ENCODE measurements around the gene ELFN1. TPM values are rescaled to one million over a fixed set of nuclear protein-coding genes. Genes with fewer than 3 reads are reported as not detected.

Gene ELFN1
- total and polyA plus RNA-seq, 8 donors, result 0.20 to 0.94 (median 0.73) TPM

DNA sequence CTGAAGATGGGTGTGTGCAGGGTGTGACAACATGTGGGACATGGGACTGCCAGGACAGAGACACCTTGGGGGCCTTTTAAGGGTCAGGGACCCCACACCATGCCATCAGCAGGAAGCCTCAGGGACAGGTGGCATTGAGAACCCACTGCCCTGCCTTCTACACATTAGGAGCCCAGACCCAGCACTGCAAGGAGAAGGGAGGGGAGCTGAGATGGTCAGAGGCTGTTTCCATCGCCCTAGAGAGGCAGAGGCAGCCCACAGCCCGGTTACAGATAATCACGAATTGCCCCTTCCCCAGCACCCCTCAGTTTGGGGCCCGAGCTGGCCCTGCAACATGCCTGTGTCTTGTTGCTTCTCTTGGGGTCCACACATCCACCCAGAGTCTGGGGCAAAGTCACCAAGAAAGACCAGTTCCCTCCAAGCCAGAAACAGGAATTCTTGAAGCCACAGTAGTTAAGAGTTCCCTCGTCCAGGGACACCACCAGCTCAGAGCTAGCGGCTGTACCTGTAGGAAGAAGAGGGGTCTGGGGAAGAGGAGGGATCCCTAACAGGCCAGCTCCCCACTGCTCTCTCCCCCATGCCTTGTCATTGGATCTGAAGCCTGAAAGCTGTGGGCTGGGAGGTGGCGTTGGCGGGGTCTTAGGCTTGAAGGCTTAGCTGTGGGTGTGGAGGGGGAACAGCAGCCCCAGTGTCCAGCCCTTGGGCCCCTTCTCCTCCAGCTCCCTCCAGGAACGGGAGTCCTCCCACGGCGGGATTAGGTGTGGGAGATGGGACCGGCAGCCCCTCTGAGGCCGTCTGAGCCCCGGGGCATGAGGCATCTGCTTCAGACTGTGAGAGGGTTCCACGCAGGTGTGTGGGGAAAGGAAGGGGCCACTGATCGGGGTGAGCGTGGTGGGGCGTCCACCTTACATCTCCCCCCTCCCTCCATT, 44.8 kb upstream of the ELFN1 start:
- no peaks in the 10 kb centered on the region for H3K27me3 ChIP-seq
- no peaks in the 10 kb centered on the region for H3K4me1 ChIP-seq
- DNase-seq (peak in 1 of 6 donors; percentile 41), FAIRE-seq (no peak), ATAC-seq (no peak)
- WGBS, 2 donors, result 55 to 57% methylated on average over 16 to 18 of the region's 18 CpGs
- no peaks in the 10 kb centered on the region for H3K9me3 ChIP-seq
- intact Hi-C loops (cut with DNase I), result no loop called here
- no peak overlapping the region for H3K27ac ChIP-seq
- no peaks in the 10 kb centered on the region for H3K36me3 ChIP-seq
- H3K4me3 ChIP-seq, result no peak overlapping the region
- TF ChIP-seq, protein P1, sequence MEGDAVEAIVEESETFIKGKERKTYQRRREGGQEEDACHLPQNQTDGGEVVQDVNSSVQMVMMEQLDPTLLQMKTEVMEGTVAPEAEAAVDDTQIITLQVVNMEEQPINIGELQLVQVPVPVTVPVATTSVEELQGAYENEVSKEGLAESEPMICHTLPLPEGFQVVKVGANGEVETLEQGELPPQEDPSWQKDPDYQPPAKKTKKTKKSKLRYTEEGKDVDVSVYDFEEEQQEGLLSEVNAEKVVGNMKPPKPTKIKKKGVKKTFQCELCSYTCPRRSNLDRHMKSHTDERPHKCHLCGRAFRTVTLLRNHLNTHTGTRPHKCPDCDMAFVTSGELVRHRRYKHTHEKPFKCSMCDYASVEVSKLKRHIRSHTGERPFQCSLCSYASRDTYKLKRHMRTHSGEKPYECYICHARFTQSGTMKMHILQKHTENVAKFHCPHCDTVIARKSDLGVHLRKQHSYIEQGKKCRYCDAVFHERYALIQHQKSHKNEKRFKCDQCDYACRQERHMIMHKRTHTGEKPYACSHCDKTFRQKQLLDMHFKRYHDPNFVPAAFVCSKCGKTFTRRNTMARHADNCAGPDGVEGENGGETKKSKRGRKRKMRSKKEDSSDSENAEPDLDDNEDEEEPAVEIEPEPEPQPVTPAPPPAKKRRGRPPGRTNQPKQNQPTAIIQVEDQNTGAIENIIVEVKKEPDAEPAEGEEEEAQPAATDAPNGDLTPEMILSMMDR (IDR thresholded peaks at IDR 0.05), result no peak

DNA sequence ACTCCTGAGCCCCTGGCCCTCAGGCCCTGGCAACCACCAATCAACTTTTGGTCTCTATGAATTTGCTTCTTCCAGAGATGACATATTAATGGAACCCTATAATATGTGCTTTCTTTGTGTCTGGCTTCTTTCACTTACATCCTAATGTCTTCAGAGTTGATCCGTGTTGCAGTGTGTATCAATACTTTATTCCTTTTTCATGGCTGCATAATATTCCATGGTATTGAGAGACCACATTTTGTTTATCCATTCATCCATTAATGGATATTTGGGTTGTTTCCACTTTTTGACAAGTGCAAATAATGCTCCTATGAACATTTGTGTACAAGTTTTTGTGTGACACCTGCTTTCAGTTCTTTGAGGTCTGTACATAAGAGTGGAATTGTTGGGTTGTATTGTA, 43.3 kb upstream of the ELFN1 start:
- TF ChIP-seq, protein P1 (IDR thresholded peaks at IDR 0.05), result no peak
- Histone ChIP-seq H3K9me3 (no peaks in the 10 kb centered on the region), H3K4me3 (no peak overlapping the region), H3K4me1 (no peaks in the 10 kb centered on the region), H3K27me3 (no peaks in the 10 kb centered on the region), H3K27ac (no peak overlapping the region), H3K36me3 (no peaks in the 10 kb centered on the region)
- DNase-seq (no peak), ATAC-seq (no peak), FAIRE-seq (no peak)
- WGBS, 2 donors, result 43 to 55% methylated on average over 1 of the region's 1 CpG
- intact Hi-C loops (cut with DNase I), result no loop called here

DNA sequence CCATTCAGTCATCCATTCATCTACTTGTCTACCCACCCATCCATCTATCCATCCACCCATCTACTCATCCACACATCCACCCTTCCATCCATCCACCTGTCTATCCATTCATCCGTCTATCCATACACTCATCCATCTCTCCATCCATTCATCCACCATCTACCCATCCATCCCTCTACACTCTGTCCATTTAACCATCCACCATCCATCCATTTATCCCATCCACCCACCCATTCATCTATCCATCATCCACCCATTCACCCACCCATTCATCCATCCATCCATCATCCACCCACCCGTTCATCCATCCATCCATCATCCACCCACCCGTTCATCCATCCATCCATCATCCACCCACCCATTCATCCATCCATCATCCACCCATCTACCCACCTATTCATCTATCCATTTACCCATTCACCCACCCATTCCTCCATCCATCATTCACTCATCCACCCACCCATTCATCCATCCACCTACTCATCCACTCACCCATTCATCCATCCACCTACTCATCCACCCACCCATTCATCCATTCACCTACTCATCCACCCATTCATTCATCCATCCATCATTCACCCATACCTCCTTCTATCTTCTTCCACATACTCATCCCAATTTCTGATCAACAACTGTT, 39.3 kb upstream of the ELFN1 start:
- no peak overlapping the region for H3K27ac ChIP-seq
- FAIRE-seq, result no peak
- intact Hi-C loops (cut with DNase I), result no loop called here
- no peaks in the 10 kb centered on the region for H3K27me3 ChIP-seq
- H3K4me3 ChIP-seq, result no peak overlapping the region
- H3K36me3 ChIP-seq, result no peaks in the 10 kb centered on the region
- no peak for ATAC-seq
- TF ChIP-seq, protein P1 (IDR thresholded peaks at IDR 0.05), result no peak
- no peaks in the 10 kb centered on the region for H3K4me1 ChIP-seq
- no peaks in the 10 kb centered on the region for H3K9me3 ChIP-seq
- 42 to 73% methylated on average over 3 of the region's 3 CpGs for WGBS, 2 donors
- DNase-seq, result no peak

DNA sequence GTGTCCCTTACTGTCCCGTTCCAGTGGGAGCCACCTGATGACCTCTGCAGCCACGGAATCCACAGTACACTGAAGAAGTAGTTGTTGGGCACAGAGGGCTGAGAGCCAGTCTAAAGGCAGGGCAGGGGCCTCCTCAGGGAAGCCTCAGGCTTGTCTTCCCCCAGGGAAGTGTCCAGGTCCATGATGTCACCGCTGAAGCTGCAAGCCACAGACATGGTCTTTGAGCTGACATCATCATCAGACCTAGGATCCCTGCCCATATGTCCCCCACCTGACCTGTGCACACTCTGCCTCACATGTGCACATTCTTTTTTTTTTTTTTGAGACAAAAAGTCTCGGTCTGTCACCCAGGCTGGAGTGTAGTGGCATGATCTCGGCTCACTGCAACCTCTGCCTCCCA, 38.4 kb upstream of the ELFN1 start:
- intact Hi-C loops (cut with DNase I), result no loop called here
- no peak for FAIRE-seq
- no peak for ATAC-seq
- Histone ChIP-seq H3K27ac (no peak overlapping the region), H3K36me3 (no peaks in the 10 kb centered on the region), H3K9me3 (no peaks in the 10 kb centered on the region), H3K4me1 (no peaks in the 10 kb centered on the region), H3K4me3 (no peak overlapping the region), H3K27me3 (no peaks in the 10 kb centered on the region)
- no peak for DNase-seq
- WGBS, 2 donors, result 72 to 85% methylated on average over 5 of the region's 5 CpGs
- TF ChIP-seq, protein P1 (IDR thresholded peaks at IDR 0.05), result no peak

DNA sequence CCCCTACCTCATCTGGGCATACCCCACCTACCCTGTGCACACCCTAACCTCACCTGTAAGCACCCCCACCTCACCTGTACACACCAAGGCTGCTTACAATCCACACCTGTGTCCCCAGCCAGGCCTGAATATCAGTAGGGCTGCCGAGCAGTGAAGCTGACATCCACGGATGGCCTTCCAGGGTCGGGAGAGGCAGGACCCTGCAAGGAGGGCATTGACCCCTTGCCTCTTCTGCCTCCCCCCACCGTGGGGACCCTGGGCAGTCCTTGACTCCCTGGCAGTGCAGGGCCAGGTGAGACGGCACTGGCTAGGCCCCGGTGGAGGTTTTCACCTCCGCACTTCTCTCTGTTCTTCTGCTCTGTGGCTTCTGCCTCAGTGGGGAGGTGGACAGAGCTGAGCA, 37.6 kb upstream of the ELFN1 start:
- ATAC-seq, result no peak
- intact Hi-C loops (cut with DNase I), result no loop called here
- 46 to 54% methylated on average over 7 of the region's 7 CpGs for WGBS, 2 donors
- TF ChIP-seq, protein P1 (IDR thresholded peaks at IDR 0.05), result no peak
- DNase-seq, result peak in 1 of 6 donors; percentile 37
- no peak overlapping the region for H3K27ac ChIP-seq
- no peaks in the 10 kb centered on the region for H3K36me3 ChIP-seq
- H3K27me3 ChIP-seq, result no peaks in the 10 kb centered on the region
- no peaks in the 10 kb centered on the region for H3K9me3 ChIP-seq
- no peak for FAIRE-seq
- H3K4me1 ChIP-seq, result no peaks in the 10 kb centered on the region
- no peak overlapping the region for H3K4me3 ChIP-seq
